SK-N-SH (cell line): ENCODE measurements around the gene AMPD2. TPM values are rescaled to one million over a fixed set of nuclear protein-coding genes. Genes with fewer than 3 reads are reported as not detected.

Experiments used
- CTCF ChIA-PET: fragments of 300-600, 350-600 bp; formaldehyde crosslinking; extraction: SDS; loops from one replicate; lab custom pipeline; 2021; lab: Yijun Ruan, JAX
- POLR2A ChIA-PET: fragments of 350-600 bp; sonication (Branson Sonifier 250); formaldehyde crosslinking; extraction: SDS; loops from one replicate; lab custom pipeline; 2020; ENCODE audit warnings: antibody characterized with exemption, inconsistent platforms; lab: Yijun Ruan, JAX
- DNase-seq: peaks from one replicate; pipeline ENCODE4 v3.0.0; 2012
- H2AFZ ChIP-seq: fragments of 200-600 bp; sonication (generic); 2 replicates; pipeline ENCODE4 v1.8.1; 2016; ENCODE audit warnings: antibody characterized with exemption, mild to moderate bottlenecking, low read depth
- H3F3A ChIP-seq: fragments of 200-600 bp; sonication (generic); replicated peaks from 2 replicates; pipeline ENCODE3; 2016; ENCODE audit warnings: antibody characterized with exemption, mild to moderate bottlenecking; ENCODE audit not compliant: insufficient read depth
- H3K27ac ChIP-seq, 2 experiments: fragments of 200-500 bp in 1 of 2; fragments of 200-600 bp in 1 of 2; sonication (Bioruptor generic) in 1 of 2; sonication (generic), shearing (Covaris generic) in 1 of 2; 2 replicates each; pipeline versions ENCODE4 v1.5.1 to v1.6.1; 2014 to 2016; ENCODE audit warnings: low read depth in 2 of 2, inconsistent platforms in 1 of 2, low read length in 1 of 2, mild to moderate bottlenecking in 1 of 2, mixed read lengths in 1 of 2
- H3K27me3 ChIP-seq: fragments of 200-600 bp; sonication (generic), shearing (Covaris generic); 2 replicates; pipeline ENCODE4 v1.6.1; 2016; ENCODE audit warnings: mixed run types; ENCODE audit not compliant: insufficient read depth
- H3K36me3 ChIP-seq, 2 experiments: fragments of 200-500 bp in 1 of 2; fragments of 200-600 bp in 1 of 2; sonication (Bioruptor generic) in 1 of 2; sonication (generic) in 1 of 2; replicated peaks in 1 of 2; 2 replicates each; pipeline versions ENCODE3 to v1.5.1; 2014 to 2016; ENCODE audit warnings: low read length in 1 of 2, mild to moderate bottlenecking in 1 of 2; ENCODE audit not compliant: insufficient read depth in 2 of 2, control insufficient read depth in 1 of 2
- H3K4me1 ChIP-seq, 2 experiments: fragments of 200-500 bp in 1 of 2; fragments of 200-600 bp in 1 of 2; sonication (Bioruptor generic) in 1 of 2; sonication (generic), shearing (Covaris generic) in 1 of 2; 2 replicates each; pipeline versions ENCODE4 v1.5.1 to v1.6.1; 2014 to 2016; ENCODE audit warnings: low read depth in 1 of 2, low read length in 1 of 2, mixed run types in 1 of 2; ENCODE audit not compliant: insufficient read depth in 2 of 2, control insufficient read depth in 1 of 2
- H3K4me2 ChIP-seq: fragments of 200-600 bp; sonication (generic), shearing (Covaris generic); 2 replicates; pipeline ENCODE4 v1.6.1; 2017; ENCODE audit warnings: mixed run types
- H3K4me3 ChIP-seq, 2 experiments: fragments of 200-500 bp in 1 of 2; fragments of 200-600 bp in 1 of 2; sonication (Bioruptor generic) in 1 of 2; sonication (generic), shearing (Covaris generic) in 1 of 2; 2 replicates each; pipeline versions ENCODE4 v1.5.1 to v1.8.1; 2014 to 2016; ENCODE audit warnings: low read depth in 2 of 2, inconsistent platforms in 1 of 2, low read length in 1 of 2, mild to moderate bottlenecking in 1 of 2, mixed read lengths in 1 of 2, moderate library complexity in 1 of 2
- H3K79me2 ChIP-seq: fragments of 200-600 bp; sonication (generic); 2 replicates; pipeline ENCODE4 v1.8.1; 2017; ENCODE audit warnings: mild to moderate bottlenecking; ENCODE audit not compliant: insufficient read depth
- H3K9ac ChIP-seq: fragments of 200-600 bp; sonication (generic); 2 replicates; pipeline ENCODE4 v1.6.1; 2017; ENCODE audit warnings: mixed run types
- H3K9me2 ChIP-seq: fragments of 200-600 bp; sonication (generic); 2 replicates; pipeline ENCODE4 v1.6.1; 2017; ENCODE audit warnings: mixed run types
- H3K9me3 ChIP-seq: fragments of 200-600 bp; sonication (generic); 2 replicates; pipeline ENCODE4 v1.6.1; 2017; ENCODE audit warnings: mixed run types, mild to moderate bottlenecking, moderate library complexity
- H4K20me1 ChIP-seq: fragments of 200-600 bp; sonication (generic); 2 replicates; pipeline ENCODE4 v1.6.1; 2017; ENCODE audit warnings: mild to moderate bottlenecking, mixed run types; ENCODE audit not compliant: insufficient read depth
- ELF1 ChIP-seq: IDR thresholded peaks from 2 replicates; pipeline ENCODE4 v1.4.0; 2012
- EP300 ChIP-seq, 2 experiments: IDR thresholded peaks; 2 replicates each; pipeline versions ENCODE4 v1.4.0 to v1.6.1; 2012; ENCODE audit warnings: borderline replicate concordance in 1 of 2, low read depth in 1 of 2, low read length in 1 of 2
- EZH2phosphoT487 ChIP-seq: fragments of 200-600 bp; sonication (generic); IDR thresholded peaks from 2 replicates; pipeline ENCODE4 v1.6.1; 2017; ENCODE audit warnings: low read depth, mixed run types, mild to moderate bottlenecking, antibody characterized with exemption, moderate library complexity, borderline replicate concordance
- FOSL2 ChIP-seq: IDR thresholded peaks from 2 replicates; pipeline ENCODE4 v1.4.0; 2012; ENCODE audit warnings: low read depth, mild to moderate bottlenecking, moderate library complexity, borderline replicate concordance
- FOXJ3 ChIP-seq: sonication (generic); formaldehyde crosslinking; IDR thresholded peaks from 2 replicates; pipeline ENCODE4 v1.5.1; 2020; ENCODE audit warnings: mild to moderate bottlenecking, missing genetic modification reagents
- FOXM1 ChIP-seq: IDR thresholded peaks from 2 replicates; pipeline ENCODE4 v1.4.0; 2012; ENCODE audit warnings: low read depth, mild to moderate bottlenecking
- GABPA ChIP-seq: IDR thresholded peaks from 2 replicates; pipeline ENCODE4 v1.4.0; 2012; ENCODE audit warnings: low read depth, mild to moderate bottlenecking
- MAX ChIP-seq: IDR thresholded peaks from 2 replicates; pipeline ENCODE4 v1.4.0; 2012; ENCODE audit warnings: low read depth
- MEF2A ChIP-seq: IDR thresholded peaks from 2 replicates; pipeline ENCODE4 v1.4.0; 2012; ENCODE audit warnings: low read depth, borderline replicate concordance
- MXI1 ChIP-seq: IDR thresholded peaks from 2 replicates; pipeline ENCODE4 v1.6.1; 2012; ENCODE audit warnings: mild to moderate bottlenecking, low read depth, low read length, improper control_type of control experiment
- NFIC ChIP-seq: IDR thresholded peaks from 2 replicates; pipeline ENCODE4 v1.4.0; 2012; ENCODE audit warnings: borderline replicate concordance
- POLR2AphosphoS5 ChIP-seq: IDR thresholded peaks from 2 replicates; pipeline ENCODE4 v1.6.1; 2012; ENCODE audit warnings: low read depth, low read length
- RAD21 ChIP-seq: IDR thresholded peaks from 2 replicates; pipeline ENCODE4 v1.6.1; 2012; ENCODE audit warnings: mild to moderate bottlenecking, low read length
- RCOR1 ChIP-seq: fragments of 150-350 bp; IDR thresholded peaks from 2 replicates; pipeline ENCODE4 v1.6.1; 2017; ENCODE audit warnings: antibody characterized with exemption, low read length
- REST ChIP-seq: IDR thresholded peaks from 2 replicates; pipeline ENCODE4 v1.6.1; 2012; ENCODE audit warnings: mild to moderate bottlenecking, low read depth, low read length, moderate library complexity
- RXRA ChIP-seq: IDR thresholded peaks from 2 replicates; pipeline ENCODE4 v1.4.0; 2012; ENCODE audit warnings: low read depth, mild to moderate bottlenecking, borderline replicate concordance
- SIN3A ChIP-seq: IDR thresholded peaks from 2 replicates; pipeline ENCODE4 v1.6.1; 2012; ENCODE audit warnings: low read depth, mild to moderate bottlenecking, low read length, moderate library complexity, borderline replicate concordance
- SMC3 ChIP-seq: IDR thresholded peaks from 2 replicates; pipeline ENCODE4 v1.6.1; 2012; ENCODE audit warnings: low read depth, low read length, improper control_type of control experiment
- TAF1 ChIP-seq: IDR thresholded peaks from 2 replicates; pipeline ENCODE4 v1.6.1; 2012; ENCODE audit warnings: low read depth, mild to moderate bottlenecking, low read length, moderate library complexity, borderline replicate concordance
- TCF12 ChIP-seq: IDR thresholded peaks from 2 replicates; pipeline ENCODE4 v1.4.0; 2012
- TEAD4 ChIP-seq: IDR thresholded peaks from 2 replicates; pipeline ENCODE4 v1.4.0; 2012; ENCODE audit warnings: mild to moderate bottlenecking, borderline replicate concordance; ENCODE audit not compliant: insufficient read depth
- USF2 ChIP-seq: fragments of 150-350 bp; IDR thresholded peaks from 2 replicates; pipeline ENCODE4 v1.6.1; 2017; ENCODE audit warnings: antibody characterized with exemption, low read length, low read depth, borderline replicate concordance
- WGBS: methylation state at CpG from one replicate; pipeline ENCODE4 v1.1.6; 2017; ENCODE audit warnings: low lambda C conversion rate; 5-methylcytosine and 5-hydroxymethylcytosine counted together
- polyA plus RNA-seq, 3 experiments: library from polyadenylated mRNA; depleted of rRNA; stranded (reverse); fragments of >200 nt; gene quantifications; 2 replicates each; pipeline ENCODE4 v1.2.3, GENCODE V29; 2012
- TF ChIP-seq, protein P1 (sequence below): IDR thresholded peaks from 2 replicates; pipeline ENCODE4 v1.4.0; 2012; ENCODE audit warnings: low read depth, borderline replicate concordance

Gene AMPD2
- polyA plus RNA-seq, 1 of the 3 experiments (the other 2 are of a cell fraction): 59.1 TPM

DNA sequence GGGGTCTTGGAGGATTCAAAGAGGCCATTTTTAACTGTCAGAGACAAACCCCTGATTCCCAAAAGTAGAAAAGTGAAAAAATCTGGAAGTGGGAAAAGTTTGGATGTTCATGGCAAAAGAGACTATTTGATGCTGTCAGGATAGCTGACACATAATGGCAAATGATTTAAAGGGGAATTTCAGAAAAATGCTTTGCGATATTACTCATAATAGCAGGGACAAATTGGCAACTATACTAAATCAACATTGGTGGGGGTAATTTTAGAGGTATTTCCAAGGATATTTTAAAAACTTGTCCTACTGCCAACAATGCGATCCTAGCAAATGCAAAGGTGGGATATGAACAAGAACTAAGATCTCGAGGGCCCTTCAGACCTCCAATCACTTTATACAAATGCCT, 31.0 kb downstream of the AMPD2 start (continued):
- TF ChIP-seq SIN3A: no peak
- TF ChIP-seq RAD21: no peak
- TF ChIP-seq SMC3: no peak
- peak; percentile 57; the same call in 1 of the 2 replicates for TF ChIP-seq FOSL2
- TF ChIP-seq TAF1: no peak
- no peak for TF ChIP-seq EZH2phosphoT487
- peak; percentile 88 for TF ChIP-seq NFIC
- TF ChIP-seq RXRA: no peak
- TF ChIP-seq MXI1: no peak
- TF ChIP-seq TEAD4: peak; percentile 44; the same call in 1 of the 2 replicates
- TF ChIP-seq, protein P1, sequence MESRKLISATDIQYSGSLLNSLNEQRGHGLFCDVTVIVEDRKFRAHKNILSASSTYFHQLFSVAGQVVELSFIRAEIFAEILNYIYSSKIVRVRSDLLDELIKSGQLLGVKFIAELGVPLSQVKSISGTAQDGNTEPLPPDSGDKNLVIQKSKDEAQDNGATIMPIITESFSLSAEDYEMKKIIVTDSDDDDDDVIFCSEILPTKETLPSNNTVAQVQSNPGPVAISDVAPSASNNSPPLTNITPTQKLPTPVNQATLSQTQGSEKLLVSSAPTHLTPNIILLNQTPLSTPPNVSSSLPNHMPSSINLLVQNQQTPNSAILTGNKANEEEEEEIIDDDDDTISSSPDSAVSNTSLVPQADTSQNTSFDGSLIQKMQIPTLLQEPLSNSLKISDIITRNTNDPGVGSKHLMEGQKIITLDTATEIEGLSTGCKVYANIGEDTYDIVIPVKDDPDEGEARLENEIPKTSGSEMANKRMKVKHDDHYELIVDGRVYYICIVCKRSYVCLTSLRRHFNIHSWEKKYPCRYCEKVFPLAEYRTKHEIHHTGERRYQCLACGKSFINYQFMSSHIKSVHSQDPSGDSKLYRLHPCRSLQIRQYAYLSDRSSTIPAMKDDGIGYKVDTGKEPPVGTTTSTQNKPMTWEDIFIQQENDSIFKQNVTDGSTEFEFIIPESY: no peak
- peak; percentile 58; the same call in 1 of the 2 replicates for TF ChIP-seq TCF12
- no peak for TF ChIP-seq GABPA
- TF ChIP-seq USF2: no peak
- no peak for TF ChIP-seq FOXM1
- peak in 1 of 2 experiments; percentile 25; a peak in 1 of 4 replicates for TF ChIP-seq EP300 (IDR thresholded peaks at IDR 0.05; ENCODE audit: borderline replicate concordance in 1 of 2, low read depth in 1 of 2, low read length in 1 of 2)
- TF ChIP-seq POLR2AphosphoS5: no peak
- no peak for TF ChIP-seq MEF2A

GRCh38 chr1:109652402-109652801, 32.8 kb downstream of the AMPD2 start:
- Histone ChIP-seq H3K9me2 (no peaks in the 10 kb centered on the region), H3K9me3 (no peaks in the 10 kb centered on the region), H3K36me3 (no peaks in the 10 kb centered on the region), H3K4me2 (no peak overlapping the region), H3K79me2 (no peaks in the 10 kb centered on the region), H3K9ac (no peak overlapping the region), H3K27ac (no peak overlapping the region), H3F3A (no peaks in the 10 kb centered on the region), H2AFZ (no peak overlapping the region), H3K4me1 (peaks cover 15 to 30% of the 10 kb centered on the region in 2 experiments), H3K4me3 (no peak overlapping the region), H3K27me3 (no peaks in the 10 kb centered on the region), H4K20me1 (no peaks in the 10 kb centered on the region)
- TF ChIP-seq SMC3: no peak
- TF ChIP-seq FOSL2: no peak
- TF ChIP-seq ELF1: no peak
- TF ChIP-seq NFIC: no peak
- TF ChIP-seq USF2: no peak
- no peak for TF ChIP-seq FOXJ3 (CRISPR knock-in tag)
- no peak for TF ChIP-seq MAX
- TF ChIP-seq MXI1: no peak
- TF ChIP-seq REST: no peak
- no peak for TF ChIP-seq TCF12
- TF ChIP-seq GABPA: no peak
- TF ChIP-seq RCOR1: no peak
- ChIA-PET POLR2A (no interaction called here), CTCF (interaction anchor here (1.1 to 11.4 kb wide), 4 partner anchors 14 to 162 kb away, joined by 4 to 297 read pairs (median 130); partner anchors contain the start of gene GPR61)
- DNase-seq: no peak
- WGBS: 74% methylated on average over 2 of the region's 2 CpGs
